SU-DHL-6 (cell line): ENCODE measurements around the gene KRTAP29-1.

Experiments
- H2AFZ ChIP-seq: fragments of 200-600 bp; sonication (generic); 2 replicates; pipeline ENCODE4 v1.6.1; 2014; ENCODE audit warnings: low read depth, mild to moderate bottlenecking, moderate library complexity, mixed read lengths, antibody characterized with exemption, low read length; ENCODE audit not compliant: severe bottlenecking
- H3F3A ChIP-seq: fragments of 200-600 bp; shearing (Covaris generic); 2 replicates; pipeline ENCODE4 v1.6.0; 2016; ENCODE audit warnings: antibody characterized with exemption, mild to moderate bottlenecking; ENCODE audit not compliant: insufficient read depth
- H3K27ac ChIP-seq: fragments of 200-600 bp; sonication (generic); 2 replicates; pipeline ENCODE4 v1.5.1; 2016; ENCODE audit warnings: low read depth, mild to moderate bottlenecking, low read length, moderate library complexity, mixed read lengths
- H3K27me3 ChIP-seq: fragments of 200-600 bp; sonication (generic), shearing (Covaris generic); 2 replicates; pipeline ENCODE4 v1.6.0; 2014; ENCODE audit warnings: mild to moderate bottlenecking, low read length
- H3K36me3 ChIP-seq: fragments of 200-600 bp; sonication (generic); 2 replicates; pipeline ENCODE4 v1.6.1; 2014; ENCODE audit warnings: mild to moderate bottlenecking, low read length, mixed read lengths
- H3K4me2 ChIP-seq: fragments of 300-600, 200-600 bp; shearing (Covaris generic), sonication (generic); 2 replicates; pipeline ENCODE4 v1.6.0; 2014; ENCODE audit warnings: low read length, low read depth, mild to moderate bottlenecking; ENCODE audit not compliant: poor library complexity, severe bottlenecking
- H3K4me3 ChIP-seq: fragments of 200-600 bp; sonication (generic); 2 replicates; pipeline ENCODE4 v1.5.1; 2014; ENCODE audit warnings: antibody characterized with exemption, low read length, mild to moderate bottlenecking, mixed read lengths; ENCODE audit not compliant: insufficient read depth, poor library complexity, severe bottlenecking
- H3K79me2 ChIP-seq: fragments of 200-600 bp; sonication (generic); 2 replicates; pipeline ENCODE4 v1.6.1; 2014; ENCODE audit warnings: mild to moderate bottlenecking, low read length, moderate library complexity; ENCODE audit not compliant: insufficient read depth
- H3K9ac ChIP-seq: fragments of 200-600 bp; sonication (generic); 2 replicates; pipeline ENCODE4 v1.7.0; 2014; ENCODE audit warnings: mild to moderate bottlenecking, low read length
- H3K9me2 ChIP-seq: fragments of 200-600 bp; sonication (generic); replicated peaks from 2 replicates; pipeline ENCODE4 v1.6.1; 2014; ENCODE audit warnings: low read length; ENCODE audit not compliant: insufficient read depth
- H3K9me3 ChIP-seq: fragments of 200-600 bp; sonication (generic); 2 replicates; pipeline ENCODE4 v1.6.1; 2014; ENCODE audit warnings: low read length, mixed read lengths; ENCODE audit not compliant: insufficient read depth
- H4K20me1 ChIP-seq: fragments of 200-600 bp; sonication (generic); 2 replicates; pipeline ENCODE4 v1.6.1; 2014; ENCODE audit warnings: low read depth, mild to moderate bottlenecking, antibody characterized with exemption, low read length, moderate library complexity, mixed read lengths
- EZH2phosphoT487 ChIP-seq: fragments of 200-600 bp; sonication (generic), shearing (Covaris generic); conservative IDR thresholded peaks from 2 replicates; pipeline ENCODE4 v1.6.1; 2018; ENCODE audit warnings: mild to moderate bottlenecking, antibody characterized with exemption, low read length, moderate library complexity, mixed read lengths
- TF ChIP-seq, protein P1 (sequence below): fragments of 200-600 bp; sonication (generic); IDR thresholded peaks from one replicate; pipeline ENCODE4 v1.5.1; 2017; ENCODE audit warnings: antibody characterized with exemption, mild to moderate bottlenecking, low read length, moderate library complexity; ENCODE audit not compliant: insufficient read depth, poor library complexity, severe bottlenecking

The KRTAP29-1 gene

GRCh38 chr17:41333836-41334235, 31.2 kb upstream of the KRTAP29-1 start:
- Histone ChIP-seq H3K36me3 (no peaks in the 10 kb centered on the region), H3K79me2 (no peaks in the 10 kb centered on the region), H3F3A (no peaks in the 10 kb centered on the region), H3K4me2 (no peak overlapping the region), H3K9ac (no peak overlapping the region), H4K20me1 (no peaks in the 10 kb centered on the region), H3K27me3 (no peaks in the 10 kb centered on the region), H3K9me2 (no peaks in the 10 kb centered on the region), H3K9me3 (no peaks in the 10 kb centered on the region), H2AFZ (no peak overlapping the region), H3K27ac (no peak overlapping the region), H3K4me3 (no peak overlapping the region)
- TF ChIP-seq EZH2phosphoT487: no peak
- TF ChIP-seq, protein P1, sequence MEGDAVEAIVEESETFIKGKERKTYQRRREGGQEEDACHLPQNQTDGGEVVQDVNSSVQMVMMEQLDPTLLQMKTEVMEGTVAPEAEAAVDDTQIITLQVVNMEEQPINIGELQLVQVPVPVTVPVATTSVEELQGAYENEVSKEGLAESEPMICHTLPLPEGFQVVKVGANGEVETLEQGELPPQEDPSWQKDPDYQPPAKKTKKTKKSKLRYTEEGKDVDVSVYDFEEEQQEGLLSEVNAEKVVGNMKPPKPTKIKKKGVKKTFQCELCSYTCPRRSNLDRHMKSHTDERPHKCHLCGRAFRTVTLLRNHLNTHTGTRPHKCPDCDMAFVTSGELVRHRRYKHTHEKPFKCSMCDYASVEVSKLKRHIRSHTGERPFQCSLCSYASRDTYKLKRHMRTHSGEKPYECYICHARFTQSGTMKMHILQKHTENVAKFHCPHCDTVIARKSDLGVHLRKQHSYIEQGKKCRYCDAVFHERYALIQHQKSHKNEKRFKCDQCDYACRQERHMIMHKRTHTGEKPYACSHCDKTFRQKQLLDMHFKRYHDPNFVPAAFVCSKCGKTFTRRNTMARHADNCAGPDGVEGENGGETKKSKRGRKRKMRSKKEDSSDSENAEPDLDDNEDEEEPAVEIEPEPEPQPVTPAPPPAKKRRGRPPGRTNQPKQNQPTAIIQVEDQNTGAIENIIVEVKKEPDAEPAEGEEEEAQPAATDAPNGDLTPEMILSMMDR: no peak

DNA sequence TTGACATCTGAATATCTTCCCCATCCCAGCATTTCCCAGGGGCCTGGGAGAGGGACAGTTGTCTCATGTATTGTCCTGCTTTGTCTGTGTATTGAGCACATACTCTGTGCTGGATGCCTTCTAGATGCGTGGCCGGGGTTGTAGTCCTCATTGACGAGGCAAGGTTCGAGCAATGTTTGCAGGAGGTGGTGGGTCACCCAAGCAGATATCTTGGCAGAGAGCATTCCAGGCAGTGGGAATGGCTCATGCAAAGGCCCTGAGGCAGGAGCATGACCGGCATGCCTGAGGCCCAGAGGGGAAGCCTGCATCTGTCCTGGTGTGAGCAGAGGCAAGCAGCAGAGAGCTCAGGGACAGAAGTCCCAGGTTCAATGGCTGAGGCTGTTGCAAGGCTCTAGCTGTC, 30.4 kb upstream of the KRTAP29-1 start:
- no peaks in the 10 kb centered on the region for H3F3A ChIP-seq
- no peaks in the 10 kb centered on the region for H3K36me3 ChIP-seq
- no peak overlapping the region for H3K27ac ChIP-seq
- H2AFZ ChIP-seq: no peak overlapping the region
- no peak for TF ChIP-seq EZH2phosphoT487
- TF ChIP-seq, protein P1: no peak
- H3K4me2 ChIP-seq: no peak overlapping the region
- H4K20me1 ChIP-seq: no peaks in the 10 kb centered on the region
- no peaks in the 10 kb centered on the region for H3K79me2 ChIP-seq
- H3K9ac ChIP-seq: no peak overlapping the region
- H3K9me2 ChIP-seq: no peaks in the 10 kb centered on the region
- no peak overlapping the region for H3K4me3 ChIP-seq
- no peaks in the 10 kb centered on the region for H3K9me3 ChIP-seq
- no peaks in the 10 kb centered on the region for H3K27me3 ChIP-seq

DNA sequence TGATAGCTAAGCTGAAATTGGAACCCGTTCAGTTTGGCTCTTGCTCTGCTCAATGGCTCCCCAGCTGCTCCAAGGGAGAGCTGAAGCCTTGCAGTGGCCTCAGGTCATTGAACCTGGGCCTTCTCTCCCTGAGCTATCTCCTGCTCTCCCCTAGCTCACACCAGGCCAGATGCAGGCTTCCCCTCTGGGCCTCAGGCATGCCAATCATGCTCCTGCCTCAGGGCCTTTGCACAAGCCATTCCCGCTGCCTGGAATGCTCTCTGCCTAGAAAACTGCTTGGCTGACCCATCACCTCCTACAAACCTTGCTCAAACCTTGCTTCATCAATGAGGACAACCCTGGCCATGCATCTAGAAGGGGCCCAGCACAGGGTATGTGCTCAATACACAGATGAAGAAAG, 29.6 kb upstream of the KRTAP29-1 start:
- Histone ChIP-seq H3K36me3 (no peaks in the 10 kb centered on the region), H3K79me2 (no peaks in the 10 kb centered on the region), H3K27me3 (no peaks in the 10 kb centered on the region), H3K27ac (no peak overlapping the region), H3K9me3 (no peaks in the 10 kb centered on the region), H2AFZ (no peak overlapping the region), H3K9me2 (no peaks in the 10 kb centered on the region), H3F3A (no peaks in the 10 kb centered on the region), H3K9ac (no peak overlapping the region), H4K20me1 (no peaks in the 10 kb centered on the region), H3K4me2 (no peak overlapping the region), H3K4me3 (no peak overlapping the region)
- TF ChIP-seq, protein P1: no peak
- no peak for TF ChIP-seq EZH2phosphoT487

- TF ChIP-seq, protein P1: no peak
- no peak for TF ChIP-seq EZH2phosphoT487
- H3K4me3 ChIP-seq: no peak overlapping the region
- H3K79me2 ChIP-seq: no peaks in the 10 kb centered on the region
- H3F3A ChIP-seq: no peaks in the 10 kb centered on the region
- no peak overlapping the region for H3K27ac ChIP-seq
- H3K4me2 ChIP-seq: no peak overlapping the region
- no peak overlapping the region for H2AFZ ChIP-seq
- no peaks in the 10 kb centered on the region for H3K27me3 ChIP-seq
- H3K36me3 ChIP-seq: no peaks in the 10 kb centered on the region
- no peaks in the 10 kb centered on the region for H3K9me2 ChIP-seq
- H4K20me1 ChIP-seq: no peaks in the 10 kb centered on the region
- no peaks in the 10 kb centered on the region for H3K9me3 ChIP-seq
- H3K9ac ChIP-seq: no peak overlapping the region
These were observed 29.0 kb upstream of the KRTAP29-1 start for GRCh38 chr17:41331606-41332005.
